GM12878 (cell line): ENCODE measurements around the gene TULP4. TPM values are rescaled to one million over a fixed set of nuclear protein-coding genes. Genes with fewer than 3 reads are reported as not detected.

Experiments
- ATAC-seq: fragments of 200-7000 bp; cut with Tn5 transposase; 3 replicates; pipeline ENCODE4 v1.9.1; 2020; ENCODE audit warnings: mild to moderate bottlenecking, moderate library complexity
- BruUV-seq: library from RNA; stranded (reverse); fragments of 400-500 nt; replicated peaks from 2 replicates; lab custom pipeline; 2021; lab: Mats Ljungman, UMichigan
- CTCF ChIA-PET: fragments of 300-600 bp; sonication (Branson Sonifier 250); formaldehyde crosslinking; extraction: SDS; loops from one replicate; lab custom pipeline; 2021; ENCODE audit warnings: inconsistent platforms; lab: Yijun Ruan, JAX
- POLR2A ChIA-PET: fragments of 350-600 bp; formaldehyde crosslinking; extraction: SDS; loops from one replicate; lab custom pipeline; 2021; ENCODE audit warnings: inconsistent platforms; lab: Charles Lee
- RAD21 ChIA-PET: fragments of 300-600 bp; sonication (Branson Sonifier 250); formaldehyde crosslinking; loops from one replicate; lab custom pipeline; 2023; ENCODE audit warnings: antibody characterized with exemption; ENCODE audit not compliant: unreplicated experiment; lab: Charles Lee
- SMC1A ChIA-PET: fragments of 300-600 bp; sonication (Branson Sonifier 250); formaldehyde crosslinking; loops from one replicate; lab custom pipeline; 2023; ENCODE audit not compliant: unreplicated experiment, uncharacterized antibody; lab: Charles Lee
- DNase-seq: peaks from one replicate; pipeline ENCODE4 v3.0.0-alpha.2; 2011; ENCODE audit warnings: low read depth, low spot score
- FAIRE-seq: peaks from 3 replicates; lab custom pipeline; 2011; peaks lifted over from hg19 to GRCh38; lab: Jason Lieb, UNC
- H2AFZ ChIP-seq: 2 replicates; pipeline ENCODE4 v1.6.0; 2011; ENCODE audit warnings: low read depth, low read length, control low read depth; ENCODE audit not compliant: control insufficient read depth
- H3K27ac ChIP-seq: 2 replicates; pipeline ENCODE4 v1.5.1; 2011; ENCODE audit warnings: control low read depth; ENCODE audit not compliant: control insufficient read depth, insufficient read depth
- H3K27me3 ChIP-seq, 2 experiments: replicated peaks in 1 of 2; 2 replicates each; pipeline versions ENCODE4 v1.6.0 to v1.6.1; 2011; ENCODE audit warnings: low read length in 1 of 2; ENCODE audit not compliant: control insufficient read depth in 2 of 2, insufficient read depth in 2 of 2
- H3K36me3 ChIP-seq, 2 experiments: 2 replicates each; pipeline ENCODE4 v1.5.1; 2011; ENCODE audit warnings: low read length in 1 of 2; ENCODE audit not compliant: control insufficient read depth in 2 of 2, insufficient read depth in 2 of 2
- H3K4me1 ChIP-seq: 2 replicates; pipeline ENCODE4 v1.6.1; 2011; ENCODE audit warnings: mild to moderate bottlenecking, low read length, moderate library complexity, mixed read lengths; ENCODE audit not compliant: control insufficient read depth, insufficient read depth
- H3K4me2 ChIP-seq: 2 replicates; pipeline ENCODE4 v1.6.0; 2011; ENCODE audit warnings: control low read depth; ENCODE audit not compliant: control insufficient read depth, insufficient read depth
- H3K4me3 ChIP-seq: fragments of 200-600 bp; sonication (generic); 2 replicates; pipeline ENCODE4 v1.5.1; 2016
- H3K79me2 ChIP-seq: 2 replicates; pipeline ENCODE4 v1.6.0; 2011; ENCODE audit warnings: low read length; ENCODE audit not compliant: control insufficient read depth, insufficient read depth
- H3K9ac ChIP-seq: 2 replicates; pipeline ENCODE4 v1.8.0; 2011; ENCODE audit warnings: low read length, control low read depth, mixed read lengths; ENCODE audit not compliant: control insufficient read depth, insufficient read depth
- H3K9me3 ChIP-seq: replicated peaks from 3 replicates; pipeline ENCODE4 v1.5.1; 2011; ENCODE audit warnings: mild to moderate bottlenecking, low read length; ENCODE audit not compliant: control insufficient read depth, insufficient read depth
- H4K20me1 ChIP-seq: 2 replicates; pipeline ENCODE4 v1.6.0; 2011; ENCODE audit not compliant: control insufficient read depth, insufficient read depth
- CHD2 ChIP-seq: IDR thresholded peaks from 2 replicates; pipeline ENCODE4 v1.6.1; 2011; ENCODE audit warnings: low read depth, low read length, improper control_type of control experiment, borderline replicate concordance
- HSF1 ChIP-seq: fragments of 150-350 bp; IDR thresholded peaks from 2 replicates; pipeline ENCODE4 v1.6.1; 2014; ENCODE audit warnings: mild to moderate bottlenecking, low read depth, low read length
- JUND ChIP-seq: IDR thresholded peaks from 2 replicates; pipeline ENCODE4 v1.6.1; 2012; ENCODE audit warnings: low read depth, mild to moderate bottlenecking, low read length, improper control_type of control experiment, moderate library complexity
- LARP7 ChIP-seq: fragments of 450-650 bp; IDR thresholded peaks from 2 replicates; pipeline ENCODE4 v1.6.1; 2017; ENCODE audit warnings: mild to moderate bottlenecking
- MEF2A ChIP-seq: IDR thresholded peaks from 2 replicates; pipeline ENCODE4 v1.6.1; 2011; ENCODE audit warnings: low read depth, mild to moderate bottlenecking, low read length, moderate library complexity; ENCODE audit not compliant: insufficient read depth
- RB1 ChIP-seq: fragments of 450-650 bp; formaldehyde crosslinking; IDR thresholded peaks from 2 replicates; pipeline ENCODE4 v1.6.1; 2017; ENCODE audit warnings: mild to moderate bottlenecking, borderline replicate concordance
- SREBF2 ChIP-seq: IDR thresholded peaks from 2 replicates; pipeline ENCODE4 v1.6.1; 2012; ENCODE audit warnings: mild to moderate bottlenecking, low read length
- TCF12 ChIP-seq: IDR thresholded peaks from 2 replicates; pipeline ENCODE4 v1.6.1; 2011; ENCODE audit warnings: low read depth, mild to moderate bottlenecking, low read length
- WGBS: methylation state at CpG from one replicate; pipeline ENCODE4 v1.1.6; 2016; ENCODE audit warnings: low lambda C conversion rate; ENCODE audit not compliant: insufficient replicate concordance, insufficient coverage; ENCODE audit errors: missing lambda C conversion rate; 5-methylcytosine and 5-hydroxymethylcytosine counted together
- in situ Hi-C: fragments of 300-500 bp; cut with MboI; formaldehyde crosslinking; loops from 9 replicates; pipeline ENCODE4 v1.14.3; 2018; ENCODE audit warnings: mixed read lengths
- intact Hi-C: fragments of 100-400 bp; cut with micrococcal nuclease; formaldehyde crosslinking; loops from one replicate; pipeline ENCODE4 v1.14.2; 2022; ENCODE audit not compliant: unreplicated experiment
- polyA plus RNA-seq, 11 experiments: library from polyadenylated mRNA; depleted of rRNA in 4 of 11; unstranded in 6 of 11; stranded (reverse) in 5 of 11; fragments of >200 nt; fragmentation: Nextera tagmentation in 4 of 11; fragmentation: Illumina TruSeq in 1 of 11; extraction: Ambion mirVana in 4 of 11; extraction: Trizol in 1 of 11; gene quantifications; 1 replicate in 1 of 11; 2 replicates in 10 of 11; pipeline versions ENCODE4 v1.2.1 to v1.2.3, GENCODE V29; 2011 to 2016; ENCODE audit warnings: inconsistent platforms in 2 of 11, missing spikeins in 2 of 11, low read depth in 1 of 11
- total RNA-seq, 4 experiments: library from RNA; depleted of rRNA in 3 of 4; stranded (reverse); fragments of >200 nt in 3 of 4; fragmentation: Illumina TruSeq in 1 of 4; extraction: Trizol in 1 of 4; gene quantifications; 2 replicates each; pipeline versions ENCODE4 v1.2.1 to v1.2.3, GENCODE V29; 2013 to 2021
- TF ChIP-seq, protein P1 (sequence below): fragments of 450-650 bp; formaldehyde crosslinking; IDR thresholded peaks from 2 replicates; pipeline ENCODE4 v1.5.0; 2022; ENCODE audit warnings: mild to moderate bottlenecking, missing genetic modification characterization
- TF ChIP-seq, protein P2 (sequence below): fragments of 450-650 bp; IDR thresholded peaks from 2 replicates; pipeline ENCODE4 v1.6.1; 2018; ENCODE audit warnings: mild to moderate bottlenecking, low read depth, moderate library complexity; ENCODE audit not compliant: partially characterized antibody

Gene TULP4
- total and polyA plus RNA-seq, 10 of the 15 experiments (the other 5 are each of a cell fraction or from before 2014, with no cell fraction given) = 0.73 to 31.8 (median 14.0) TPM

DNA sequence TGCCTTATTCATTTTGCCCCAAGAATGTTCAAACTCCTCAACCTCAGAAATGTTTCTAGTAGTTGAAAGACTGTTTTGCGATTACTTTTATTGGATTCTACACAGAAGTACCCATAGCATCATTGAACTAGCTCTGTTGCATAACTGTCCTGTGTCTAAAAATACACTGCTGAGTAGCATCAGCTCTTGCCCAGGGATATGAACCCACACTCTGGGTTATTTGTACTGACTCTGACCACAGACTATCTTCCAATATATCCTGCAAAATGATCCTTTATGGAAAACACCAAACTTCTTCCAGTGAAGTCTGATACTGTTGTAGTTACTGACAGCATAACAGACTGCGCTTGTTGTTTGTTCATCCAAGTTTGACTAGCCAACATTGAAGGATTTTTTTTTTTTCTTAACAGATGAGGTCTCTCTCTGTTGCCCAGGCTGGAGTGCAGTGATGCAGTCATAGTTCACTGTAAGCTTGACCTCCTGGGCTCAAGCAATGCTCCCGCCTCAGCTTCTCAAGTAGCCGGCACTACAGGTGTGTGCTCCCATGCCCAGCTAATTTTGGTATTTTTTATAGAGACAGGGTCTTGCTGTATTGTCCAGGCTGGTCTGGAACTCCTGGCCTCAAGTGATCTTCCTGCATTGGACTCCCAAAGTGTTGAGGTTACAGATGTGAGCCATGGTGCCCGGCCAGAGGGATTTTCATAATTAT lies 49.9 kb downstream of the TULP4 start:
- Histone ChIP-seq H3K79me2 (no peaks in the 10 kb centered on the region; the same call in 1 of the 2 replicates), H3K9me3 (no peaks in the 10 kb centered on the region; the same call in 2 of the 3 replicates), H3K27ac (no peak overlapping the region), H3K27me3 (no peaks in the 10 kb centered on the region), H2AFZ (no peak overlapping the region), H3K4me2 (no peak overlapping the region), H3K36me3 (no peaks in the 10 kb centered on the region), H3K4me1 (peaks cover 12% of the 10 kb centered on the region; the same call in 1 of the 2 replicates), H4K20me1 (no peaks in the 10 kb centered on the region), H3K9ac (no peak overlapping the region), H3K4me3 (no peak overlapping the region)
- CTCF ChIA-PET = interaction anchor here (1.3 to 1.6 kb wide), 4 partner anchors 10 to 141 kb away, joined by 3 to 9 read pairs (median 4); no protein-coding TSS in a partner anchor
- WGBS = 98% methylated on average over 5 of the region's 5 CpGs
- POLR2A ChIA-PET = interaction anchor here (1.6 kb wide), 1 partner anchor 12 kb away, joined by 4 read pairs; no protein-coding TSS in a partner anchor
- TF ChIP-seq SREBF2 = no peak
- no peak for TF ChIP-seq MEF2A
- no peak for TF ChIP-seq RB1
- TF ChIP-seq HSF1 = no peak
- no peak for TF ChIP-seq TCF12
- no peak for TF ChIP-seq LARP7
- no peak for TF ChIP-seq CHD2
- TF ChIP-seq JUND = no peak
- TF ChIP-seq, protein P1, sequence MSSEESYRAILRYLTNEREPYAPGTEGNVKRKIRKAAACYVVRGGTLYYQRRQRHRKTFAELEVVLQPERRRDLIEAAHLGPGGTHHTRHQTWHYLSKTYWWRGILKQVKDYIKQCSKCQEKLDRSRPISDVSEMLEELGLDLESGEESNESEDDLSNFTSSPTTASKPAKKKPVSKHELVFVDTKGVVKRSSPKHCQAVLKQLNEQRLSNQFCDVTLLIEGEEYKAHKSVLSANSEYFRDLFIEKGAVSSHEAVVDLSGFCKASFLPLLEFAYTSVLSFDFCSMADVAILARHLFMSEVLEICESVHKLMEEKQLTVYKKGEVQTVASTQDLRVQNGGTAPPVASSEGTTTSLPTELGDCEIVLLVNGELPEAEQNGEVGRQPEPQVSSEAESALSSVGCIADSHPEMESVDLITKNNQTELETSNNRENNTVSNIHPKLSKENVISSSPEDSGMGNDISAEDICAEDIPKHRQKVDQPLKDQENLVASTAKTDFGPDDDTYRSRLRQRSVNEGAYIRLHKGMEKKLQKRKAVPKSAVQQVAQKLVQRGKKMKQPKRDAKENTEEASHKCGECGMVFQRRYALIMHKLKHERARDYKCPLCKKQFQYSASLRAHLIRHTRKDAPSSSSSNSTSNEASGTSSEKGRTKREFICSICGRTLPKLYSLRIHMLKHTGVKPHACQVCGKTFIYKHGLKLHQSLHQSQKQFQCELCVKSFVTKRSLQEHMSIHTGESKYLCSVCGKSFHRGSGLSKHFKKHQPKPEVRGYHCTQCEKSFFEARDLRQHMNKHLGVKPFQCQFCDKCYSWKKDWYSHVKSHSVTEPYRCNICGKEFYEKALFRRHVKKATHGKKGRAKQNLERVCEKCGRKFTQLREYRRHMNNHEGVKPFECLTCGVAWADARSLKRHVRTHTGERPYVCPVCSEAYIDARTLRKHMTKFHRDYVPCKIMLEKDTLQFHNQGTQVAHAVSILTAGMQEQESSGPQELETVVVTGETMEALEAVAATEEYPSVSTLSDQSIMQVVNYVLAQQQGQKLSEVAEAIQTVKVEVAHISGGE (CRISPR knock-in tag) = no peak
- TF ChIP-seq, protein P2, sequence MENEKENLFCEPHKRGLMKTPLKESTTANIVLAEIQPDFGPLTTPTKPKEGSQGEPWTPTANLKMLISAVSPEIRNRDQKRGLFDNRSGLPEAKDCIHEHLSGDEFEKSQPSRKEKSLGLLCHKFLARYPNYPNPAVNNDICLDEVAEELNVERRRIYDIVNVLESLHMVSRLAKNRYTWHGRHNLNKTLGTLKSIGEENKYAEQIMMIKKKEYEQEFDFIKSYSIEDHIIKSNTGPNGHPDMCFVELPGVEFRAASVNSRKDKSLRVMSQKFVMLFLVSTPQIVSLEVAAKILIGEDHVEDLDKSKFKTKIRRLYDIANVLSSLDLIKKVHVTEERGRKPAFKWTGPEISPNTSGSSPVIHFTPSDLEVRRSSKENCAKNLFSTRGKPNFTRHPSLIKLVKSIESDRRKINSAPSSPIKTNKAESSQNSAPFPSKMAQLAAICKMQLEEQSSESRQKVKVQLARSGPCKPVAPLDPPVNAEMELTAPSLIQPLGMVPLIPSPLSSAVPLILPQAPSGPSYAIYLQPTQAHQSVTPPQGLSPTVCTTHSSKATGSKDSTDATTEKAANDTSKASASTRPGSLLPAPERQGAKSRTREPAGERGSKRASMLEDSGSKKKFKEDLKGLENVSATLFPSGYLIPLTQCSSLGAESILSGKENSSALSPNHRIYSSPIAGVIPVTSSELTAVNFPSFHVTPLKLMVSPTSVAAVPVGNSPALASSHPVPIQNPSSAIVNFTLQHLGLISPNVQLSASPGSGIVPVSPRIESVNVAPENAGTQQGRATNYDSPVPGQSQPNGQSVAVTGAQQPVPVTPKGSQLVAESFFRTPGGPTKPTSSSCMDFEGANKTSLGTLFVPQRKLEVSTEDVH = no peak
- in situ Hi-C loops = no loop called here
- intact Hi-C loops = no loop called here
- SMC1A ChIA-PET = interaction anchor here (0.9 to 1.7 kb wide), 10 partner anchors 12 to 148 kb away, joined by 3 to 14 read pairs (median 4); no protein-coding TSS in a partner anchor
- ATAC-seq (no peak), DNase-seq (no peak), FAIRE-seq (no peak)
- RAD21 ChIA-PET = interaction anchor here (0.7 to 1.4 kb wide), 6 partner anchors 17 to 157 kb away, joined by 3 to 6 read pairs (median 3); no protein-coding TSS in a partner anchor
- BruUV-seq = no TSS peak
